Stimulated activated naive CD4-positive, alpha-beta T cell (primary cell): ENCODE results near the gene MYOM1.
A peak's percentile ranks its signal among the peaks of the same experiment; 100 is the strongest.

Experiments
- DNase-seq, 6 experiments: peaks; one replicate each; lab custom pipeline; 2025; lab: John Stamatoyannopoulos, UW

MYOM1 gene

DNA sequence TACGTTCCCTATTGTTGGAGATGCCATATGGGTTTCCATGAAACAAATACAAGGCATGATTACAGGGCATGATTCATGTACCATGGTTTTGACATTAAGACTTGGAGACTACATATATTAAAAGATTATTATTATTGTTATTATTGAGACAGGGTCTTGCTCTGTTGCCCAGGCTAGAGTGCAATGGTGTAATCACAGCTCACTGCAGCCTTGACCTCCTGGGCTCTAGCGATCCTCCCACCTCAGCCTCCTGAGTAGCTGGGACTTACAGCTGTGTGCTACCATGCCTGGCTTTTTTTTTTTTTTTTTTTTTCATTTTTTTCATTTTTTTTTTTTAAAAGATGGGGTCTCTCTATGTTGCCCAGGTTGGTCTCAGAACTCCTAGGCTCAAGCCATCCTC is 69.1 kb downstream of the MYOM1 start:
- DNase-seq = no peak

DNA sequence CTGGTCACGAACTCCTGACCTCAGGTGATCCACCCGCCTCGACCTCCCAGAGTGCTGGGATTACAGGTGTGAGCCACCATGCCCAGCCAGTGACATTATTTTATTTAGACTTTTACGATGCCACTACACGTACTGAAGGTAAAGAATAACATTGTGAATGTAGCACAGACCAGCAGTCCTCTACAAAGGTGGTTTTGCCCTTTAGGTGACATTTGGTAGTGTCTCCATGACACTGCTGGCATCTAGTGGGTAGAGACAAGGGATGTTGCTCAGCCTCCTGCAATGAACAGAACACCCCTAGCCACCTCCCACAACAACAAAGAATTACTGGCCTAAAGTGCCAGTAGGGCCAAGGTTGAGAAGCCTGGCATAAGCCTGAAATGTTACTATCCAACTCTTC is 69.5 kb downstream of the MYOM1 start:
- DNase-seq = no peak

DNA sequence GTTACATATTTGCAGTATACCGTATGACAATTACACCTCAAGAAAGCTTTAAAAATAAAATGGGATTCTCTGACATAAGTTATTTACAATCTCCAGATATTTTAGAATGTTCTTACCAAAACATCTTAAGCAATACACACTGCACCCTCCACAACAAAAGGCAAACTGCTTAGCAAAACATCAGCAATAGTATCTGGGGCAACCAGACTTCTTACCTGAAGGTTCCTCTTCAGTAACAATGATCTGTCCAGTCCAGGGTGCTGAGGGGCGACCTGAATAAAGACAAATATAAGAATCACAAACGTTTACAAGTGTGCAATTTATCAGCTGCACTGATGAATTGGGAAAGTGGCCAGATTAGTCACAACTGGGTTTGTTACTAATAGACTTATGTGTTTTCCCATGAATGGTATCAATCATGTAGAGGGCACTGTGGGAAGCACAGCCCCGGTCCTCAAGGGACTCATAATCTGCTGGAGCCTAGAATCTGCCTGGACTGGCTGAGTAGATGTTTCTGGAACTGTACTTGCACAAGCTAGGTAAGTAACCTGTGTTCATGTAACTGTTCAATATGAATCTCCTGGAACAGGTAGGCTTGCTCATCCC is 70.7 kb downstream of the MYOM1 start:
- DNase-seq = no peak

DNA sequence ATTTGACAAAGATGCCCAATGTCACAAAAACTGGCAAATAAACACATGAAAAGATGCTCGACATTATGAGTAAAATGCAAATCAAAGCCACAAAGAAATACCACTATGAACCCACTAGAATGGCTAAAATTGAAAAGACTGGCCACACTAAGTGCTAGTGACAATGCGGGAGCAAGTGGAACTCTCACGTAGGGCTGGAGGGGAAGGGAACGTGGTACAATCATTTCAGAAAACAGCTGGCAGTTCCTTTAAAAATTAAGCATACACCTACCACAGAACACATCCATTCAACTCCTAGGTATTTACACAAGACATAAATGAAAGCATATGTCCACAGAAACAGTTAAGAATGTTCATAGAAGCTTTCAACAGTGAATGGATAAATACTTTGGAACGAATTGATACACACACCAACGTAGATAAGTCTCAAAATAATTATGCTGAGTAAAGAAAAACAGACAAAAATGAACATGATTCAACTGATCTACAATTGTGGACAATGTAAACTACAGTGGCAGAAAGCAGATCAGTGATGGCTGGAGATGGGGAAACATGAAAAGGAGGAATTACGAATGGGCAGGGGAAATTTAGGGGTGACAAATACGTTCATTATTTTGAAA is 71.7 kb downstream of the MYOM1 start:
- DNase-seq = no peak

DNA sequence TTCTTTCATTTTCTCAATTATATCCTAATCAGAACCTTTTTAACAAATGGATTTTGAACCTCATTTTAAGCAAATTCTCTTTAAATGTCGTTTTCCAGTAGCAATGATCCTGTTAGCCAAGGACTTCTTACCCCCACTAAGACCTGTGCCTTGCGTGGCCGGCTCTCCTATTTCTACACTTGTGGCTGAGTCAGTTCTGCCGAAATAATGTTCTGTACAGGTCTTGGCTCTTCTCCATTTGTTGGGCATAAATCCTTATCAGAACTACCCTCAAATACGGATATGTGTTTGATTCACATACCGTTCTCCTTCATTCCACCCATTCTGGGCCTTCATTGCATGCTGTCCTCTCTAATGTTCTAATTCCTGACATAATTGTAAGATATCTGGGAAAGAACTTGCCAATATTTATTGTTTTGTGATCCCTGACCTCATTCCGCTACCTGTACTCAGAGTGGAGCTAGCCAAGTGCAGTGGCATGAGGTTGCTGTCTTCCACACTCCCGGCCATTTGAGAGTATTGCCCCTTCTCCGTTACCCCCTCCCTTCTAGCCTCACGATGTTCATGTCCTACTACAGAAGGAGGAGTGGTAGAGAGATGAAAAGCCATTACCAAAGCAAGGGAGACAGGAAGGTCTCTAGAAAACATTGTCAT is 78.7 kb downstream of the MYOM1 start:
- DNase-seq = no peak

DNA sequence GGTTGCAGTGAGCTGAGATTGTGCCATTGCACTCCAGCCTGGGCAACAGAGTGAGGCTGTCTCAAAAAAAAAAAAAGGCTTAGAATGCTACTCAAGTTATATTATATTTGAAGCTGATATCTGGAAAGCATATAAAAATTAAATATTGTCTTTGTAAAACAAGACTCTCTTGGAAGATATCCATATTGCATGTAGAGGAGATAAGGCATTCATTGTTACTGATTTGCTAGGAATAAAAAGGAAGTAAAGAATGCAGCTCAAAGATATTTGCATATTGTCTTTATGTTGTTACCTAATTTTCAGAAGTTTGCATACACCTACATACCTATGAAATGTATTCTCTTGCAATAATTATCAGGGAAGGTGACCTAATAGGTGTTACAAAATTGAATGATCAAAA is 79.4 kb downstream of the MYOM1 start:
- DNase-seq = no peak

DNA sequence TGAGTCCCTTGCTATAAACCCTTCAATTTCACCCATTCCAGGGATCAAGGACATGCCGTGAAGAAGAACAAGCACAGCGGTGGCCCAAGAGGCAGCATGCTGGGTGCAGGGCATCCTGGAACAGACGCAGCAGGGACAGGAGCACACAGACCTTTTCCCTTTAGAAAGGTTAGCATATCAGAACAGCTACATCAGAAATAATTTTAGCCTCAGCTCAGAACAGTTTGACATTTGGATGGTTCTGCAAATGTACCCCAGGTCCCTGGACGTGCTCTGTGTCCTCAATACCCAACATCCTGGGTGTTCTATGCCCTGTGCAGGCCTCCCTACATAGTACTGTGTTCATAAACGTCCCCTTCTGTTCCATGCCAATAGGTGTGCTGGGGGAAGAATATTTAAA is 80.4 kb downstream of the MYOM1 start:
- no peak for DNase-seq

DNA sequence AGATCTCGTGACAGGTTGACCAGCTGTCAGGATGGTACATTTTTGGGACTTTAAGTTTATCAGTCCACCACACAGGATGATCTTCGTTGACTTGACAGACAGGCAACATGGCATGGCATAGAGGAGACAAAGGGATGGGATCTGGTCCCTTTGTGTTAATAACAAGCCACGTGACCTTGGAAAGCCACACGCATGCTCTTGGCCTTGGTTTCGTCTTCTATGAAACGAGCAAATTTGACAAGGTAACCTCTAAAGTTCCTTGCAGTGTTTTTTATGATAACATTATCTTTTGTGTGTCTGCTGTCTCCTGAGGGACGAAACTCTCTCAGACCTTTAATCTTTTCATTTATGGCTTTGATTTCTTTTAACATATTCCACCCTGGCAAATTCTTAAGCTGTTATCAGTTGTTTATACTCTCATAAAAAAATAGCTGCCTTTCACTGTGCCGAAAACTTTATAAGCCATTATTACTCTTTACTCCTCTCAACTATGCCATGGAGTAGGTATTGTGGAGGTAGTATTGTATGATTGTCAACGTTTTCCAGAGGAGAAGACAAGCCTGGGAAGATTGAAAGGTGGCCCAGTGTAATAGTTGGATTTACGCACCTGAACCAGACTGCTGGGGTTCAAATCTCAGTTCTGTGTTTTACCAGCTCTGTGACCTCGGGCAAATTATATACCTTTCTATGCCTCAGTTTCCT is 81.3 kb downstream of the MYOM1 start:
- DNase-seq = no peak

DNA sequence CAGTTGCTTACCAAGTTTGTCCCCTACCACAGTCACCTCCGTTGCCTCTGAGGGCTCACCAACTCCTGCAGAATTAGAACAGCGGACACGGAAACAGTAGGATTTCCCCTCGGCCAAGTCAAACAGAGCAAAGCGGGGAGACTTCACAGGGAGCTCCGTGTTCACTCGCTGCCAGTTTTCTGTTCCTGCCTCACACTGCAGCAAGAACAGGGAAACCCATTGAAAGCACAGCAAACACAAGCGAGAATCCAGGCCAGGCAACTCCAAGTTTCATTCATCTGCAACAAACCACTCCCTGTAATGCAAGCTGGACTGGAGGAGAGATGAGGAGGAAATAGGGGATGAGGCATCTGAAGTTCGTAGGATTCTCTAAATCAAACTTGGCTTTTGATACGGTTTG is 84.2 kb downstream of the MYOM1 start:
- DNase-seq = no peak

DNA sequence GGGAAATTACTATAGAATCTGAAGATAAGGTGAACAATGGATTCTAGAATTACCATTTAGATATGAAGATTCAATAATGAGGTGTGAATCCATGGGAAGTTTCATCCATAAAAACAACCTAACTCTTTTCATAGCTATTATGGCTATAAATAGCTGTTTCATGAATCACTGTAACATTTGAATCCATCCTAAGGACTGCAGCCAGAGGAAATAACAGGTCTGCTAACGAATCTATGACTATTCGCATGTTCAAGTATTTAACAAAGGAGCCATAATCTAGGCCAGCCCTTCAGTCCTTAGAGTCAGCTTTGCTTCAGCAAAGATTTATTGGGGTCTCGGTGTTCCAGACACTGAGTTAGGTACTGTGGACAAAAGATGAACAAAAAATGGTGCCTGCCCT is 87.1 kb downstream of the MYOM1 start:
- no peak for DNase-seq

DNA sequence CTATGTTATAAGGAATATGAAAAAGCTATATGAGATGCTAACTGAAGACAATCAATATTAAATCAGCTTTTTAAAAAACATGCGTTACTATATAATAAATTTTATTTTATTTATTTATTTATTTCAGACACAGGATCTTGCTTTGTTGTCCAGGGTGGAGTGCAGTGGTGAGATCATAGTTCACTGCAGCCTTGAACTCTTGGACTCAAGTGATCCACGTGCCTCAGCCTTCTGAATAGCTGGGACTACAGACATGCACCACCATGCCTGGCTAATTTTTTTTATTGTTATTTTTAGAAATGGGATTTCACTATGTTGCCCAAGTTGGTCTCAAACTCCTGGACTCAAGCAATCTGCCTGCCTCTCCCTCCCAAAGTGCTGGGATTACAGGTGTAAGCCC is 89.4 kb downstream of the MYOM1 start:
- no peak for DNase-seq

DNA sequence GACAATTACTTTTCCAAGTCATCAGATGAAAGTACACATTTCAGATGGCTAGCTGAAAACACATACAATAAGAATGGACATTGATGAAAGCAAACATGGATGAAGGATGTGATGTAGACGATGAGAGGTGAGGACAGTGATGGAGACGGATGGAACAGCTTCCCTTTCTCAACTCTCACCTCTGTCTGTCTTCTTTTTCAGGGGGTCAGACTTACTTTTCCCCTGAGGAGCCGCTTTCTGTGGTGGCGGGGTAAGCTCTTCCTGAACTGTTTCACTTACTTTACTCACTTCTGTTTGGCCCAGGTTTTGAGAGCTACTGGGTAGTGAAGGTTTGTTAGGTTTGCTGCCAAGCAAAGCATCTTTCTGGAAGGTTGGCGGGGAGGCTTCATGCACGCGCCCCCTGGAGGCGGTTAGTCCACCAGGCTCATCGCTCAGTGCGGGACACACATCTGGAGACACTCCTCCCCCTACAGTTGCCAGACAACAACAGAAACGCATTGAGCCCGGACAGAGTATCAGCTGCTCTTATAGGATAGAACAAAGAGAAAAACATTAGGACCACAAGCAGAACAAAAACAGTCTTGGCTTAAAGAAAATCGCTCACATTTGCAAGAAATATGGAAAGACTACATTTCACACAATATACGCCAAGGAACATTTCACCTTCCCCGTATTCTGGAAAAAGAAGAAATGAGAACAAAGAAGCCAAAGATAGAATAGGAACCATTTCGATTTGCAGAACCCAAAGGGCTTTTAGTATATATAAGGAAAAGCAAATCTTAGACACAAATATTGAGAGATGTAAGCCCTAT is 90.5 kb downstream of the MYOM1 start:
- DNase-seq = peak; percentile 59 to 81 (median 68)

DNA sequence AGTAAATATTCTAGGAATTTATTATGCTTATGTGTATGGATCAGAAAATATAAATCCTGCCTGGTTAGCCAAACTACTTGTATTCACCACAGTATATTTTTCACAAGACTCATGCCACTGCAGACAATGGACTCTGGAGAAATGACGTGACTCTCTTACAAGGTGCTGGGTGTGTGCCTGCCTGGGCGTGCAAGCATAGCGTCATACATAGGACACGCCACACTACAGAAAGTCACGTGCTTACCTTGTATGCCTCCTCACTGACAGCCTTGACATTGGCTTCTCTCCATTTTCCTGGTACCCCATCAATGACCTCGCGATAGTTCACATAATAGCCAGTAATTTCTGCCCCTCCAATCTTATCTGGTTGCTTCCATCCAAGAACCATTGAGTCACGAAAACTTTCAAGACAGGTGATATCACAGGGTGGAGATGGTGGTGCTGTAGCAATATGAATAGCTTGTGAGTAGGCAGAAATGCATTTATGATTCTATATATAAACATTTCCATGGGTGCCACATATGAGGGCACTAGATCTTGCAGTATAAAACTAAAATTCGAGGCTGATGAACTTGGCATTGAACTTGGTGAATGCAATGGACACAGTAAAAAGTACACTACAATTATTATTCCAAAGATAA is 93.2 kb downstream of the MYOM1 start:
- no peak for DNase-seq

DNA sequence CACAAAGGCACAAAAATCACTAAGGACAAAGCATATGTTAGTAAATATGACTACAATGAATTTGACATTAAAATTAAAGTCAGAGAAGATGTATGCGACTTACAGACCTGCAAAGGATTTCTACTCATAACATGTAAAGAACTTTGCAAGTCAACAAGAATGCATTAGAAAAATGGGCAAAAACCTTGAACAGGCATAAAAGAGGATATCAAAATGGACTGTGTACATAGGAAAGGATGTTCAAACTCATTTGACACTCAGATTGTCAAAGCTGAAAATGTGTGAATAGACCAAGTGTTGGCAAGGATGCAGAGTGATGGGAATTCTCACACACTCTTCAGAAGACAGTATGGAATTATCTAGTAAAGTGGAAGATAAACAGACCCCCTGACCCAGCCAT is 94.9 kb downstream of the MYOM1 start:
- DNase-seq = no peak

DNA sequence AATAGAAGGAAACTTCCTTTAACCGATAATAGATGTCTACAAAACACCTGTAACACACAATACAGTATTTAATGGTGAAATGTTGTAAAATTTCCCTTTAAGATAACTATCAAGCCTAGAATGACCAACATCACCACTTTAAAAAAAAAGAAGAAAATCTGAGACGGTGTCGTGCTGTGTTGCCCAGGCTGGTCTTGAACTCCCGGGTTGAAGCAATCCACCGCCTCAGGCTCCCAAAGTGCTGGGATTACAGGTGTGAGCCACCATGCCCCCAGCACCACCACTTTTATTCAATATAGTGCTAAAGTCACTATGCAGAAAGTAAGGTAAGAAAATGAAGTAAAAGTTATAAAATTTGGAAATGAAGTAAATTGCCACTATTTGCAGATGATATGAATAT is 96.9 kb downstream of the MYOM1 start:
- no peak for DNase-seq

DNA sequence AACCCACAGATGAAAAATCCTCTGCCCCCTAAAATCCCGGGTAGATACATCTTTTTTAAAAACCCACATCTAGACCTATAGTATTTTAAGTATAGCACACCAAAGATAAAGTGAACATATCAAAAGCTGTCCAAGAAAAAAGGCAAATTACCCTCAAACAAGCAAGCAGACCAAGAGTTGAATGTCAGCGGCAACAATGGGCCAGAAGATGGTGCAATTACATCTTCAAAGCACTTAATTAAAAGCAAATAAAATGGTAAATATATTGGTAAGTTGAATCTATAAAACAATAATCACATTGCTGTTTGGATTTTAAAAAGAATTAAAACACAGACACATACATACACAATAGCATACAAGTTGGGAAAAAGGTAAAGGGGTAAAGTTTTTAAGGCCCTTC is 98.5 kb downstream of the MYOM1 start:
- no peak for DNase-seq

DNA sequence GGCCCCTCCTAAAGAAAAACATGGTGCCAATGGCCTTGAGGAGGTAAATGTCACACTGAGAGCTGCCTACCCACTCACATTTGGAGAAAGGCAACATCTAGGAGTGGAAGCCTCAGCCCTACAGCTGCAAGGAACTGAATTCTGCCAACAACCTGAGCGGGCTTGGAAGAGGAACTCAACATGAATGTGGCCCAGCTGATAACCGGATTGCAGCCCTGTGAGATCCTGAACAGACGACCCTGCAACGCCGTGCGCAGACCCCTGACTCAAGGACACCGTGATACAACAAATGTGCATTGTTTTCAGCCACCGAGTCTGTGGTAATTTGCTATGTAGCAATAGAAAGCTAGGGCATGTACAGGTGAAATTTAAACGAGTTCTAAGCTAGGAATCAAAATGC is 99.4 kb downstream of the MYOM1 start:
- DNase-seq = no peak

DNA sequence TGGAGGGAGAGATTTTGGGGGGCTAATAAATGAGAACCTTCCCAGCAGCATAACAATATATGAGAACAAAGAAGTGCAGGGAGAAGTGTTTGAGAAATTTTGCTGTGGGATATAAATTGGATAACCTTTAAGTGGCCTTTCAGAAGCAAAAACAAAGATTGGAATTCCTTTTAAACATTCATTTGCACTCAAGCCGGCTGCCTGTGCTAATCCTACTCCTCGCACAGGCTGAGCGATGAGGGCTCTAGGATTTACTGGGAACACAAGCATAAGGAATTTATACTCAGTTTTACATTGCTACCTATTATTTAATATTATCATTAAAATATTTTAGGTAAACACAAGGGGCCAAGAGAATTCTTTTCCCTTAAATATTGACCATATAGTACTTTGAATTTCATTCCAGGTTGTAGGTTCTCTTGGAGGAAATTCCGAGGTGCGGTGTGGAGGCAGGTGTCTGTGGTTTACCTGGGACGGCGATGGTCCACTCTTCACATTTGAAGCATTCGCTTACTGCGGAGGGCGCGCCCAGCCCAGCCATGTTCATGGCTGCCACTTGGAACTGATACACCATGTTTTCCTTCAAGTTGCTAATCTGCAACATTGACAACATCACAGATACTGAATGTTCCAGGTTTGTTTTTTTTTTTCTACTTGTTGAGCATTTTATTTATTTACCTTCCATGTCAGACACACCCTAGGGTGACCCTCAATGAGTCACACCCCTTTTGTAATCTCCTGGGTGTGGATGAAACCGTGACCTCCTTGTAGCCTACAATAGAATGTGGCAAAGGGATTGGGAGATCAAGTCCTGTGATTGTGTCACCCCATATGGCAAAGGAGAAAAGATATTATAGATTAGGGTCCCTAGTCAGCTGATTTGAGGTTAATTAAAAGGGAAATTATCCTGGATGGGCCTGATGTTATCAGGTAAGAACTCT is 100.1 kb downstream of the MYOM1 start:
- DNase-seq = no peak

DNA sequence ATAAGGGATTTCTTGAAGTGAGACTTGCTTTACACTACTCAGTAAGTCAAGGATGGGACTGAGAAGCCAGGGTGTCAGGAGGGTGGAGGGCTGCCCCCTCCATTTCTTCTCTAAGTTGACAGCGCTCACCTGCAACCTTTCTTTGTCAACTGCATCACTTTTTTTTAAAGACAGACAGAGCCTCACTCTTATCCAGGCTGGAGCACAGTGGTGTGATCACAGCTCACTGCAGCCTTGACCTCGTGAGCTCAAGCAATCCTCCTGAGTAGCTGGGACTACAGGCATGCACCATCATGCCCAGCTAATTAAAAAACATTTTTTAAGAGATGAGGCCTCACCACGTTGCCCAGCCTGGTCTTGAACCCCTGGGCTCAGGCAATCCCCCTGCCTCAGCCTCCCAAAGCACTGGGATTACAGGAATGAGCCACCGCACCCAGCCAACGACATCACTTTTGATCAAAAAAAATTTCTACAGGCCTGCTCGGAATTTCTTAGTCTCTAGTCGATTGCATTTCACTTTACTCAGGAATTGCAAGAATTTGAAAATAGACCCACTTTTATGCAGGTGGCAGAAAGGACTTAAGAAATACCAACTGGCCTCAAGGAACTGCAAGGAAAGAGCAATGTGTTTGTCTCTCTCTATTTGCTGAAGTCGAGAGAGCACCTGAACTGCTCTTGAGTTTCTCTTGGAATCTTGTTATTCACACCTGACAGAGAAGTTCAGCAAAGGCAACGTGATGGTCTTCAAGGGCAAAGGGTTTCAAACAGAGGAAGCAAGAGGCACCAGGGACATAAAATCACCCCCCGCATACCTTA is 101.4 kb downstream of the MYOM1 start:
- DNase-seq = no peak
